Natural killer cell (primary cell): ENCODE data around the gene CRYBA1. TPM values are rescaled to one million over a fixed set of nuclear protein-coding genes. Genes with fewer than 3 reads are reported as not detected.
"Not testable (repeated sequence)": the region's sequence is repeated elsewhere in the genome, so short reads cannot be mapped to it uniquely, and the experiment has no call there.

Source experiments
- ATAC-seq, 3 donors: fragments of 150-1000 bp in 2 of 3; fragments of 200-7000 bp in 1 of 3; cut with Tn5 transposase; 1 replicate in 1 of 3; 2 replicates in 2 of 3; pipeline ENCODE4 v1.10.0; 2021; ENCODE audit warnings: mild to moderate bottlenecking in 2 of 3, moderate library complexity in 2 of 3
- DNase-seq, 2 donors: peaks; one replicate each; pipeline versions ENCODE4 v3.0.0 to v3.0.0-alpha.2; 2013 to 2021; ENCODE audit warnings: mixed read lengths in 1 of 2
- H3K27ac ChIP-seq: one replicate; pipeline ENCODE4 v1.5.1; 2013; ENCODE audit warnings: mild to moderate bottlenecking, low read length
- H3K27me3 ChIP-seq: one replicate; pipeline ENCODE4 v1.6.1; 2013; ENCODE audit warnings: low read length; ENCODE audit not compliant: control insufficient read depth, insufficient read depth
- H3K36me3 ChIP-seq: one replicate; pipeline ENCODE4 v1.6.1; 2013; ENCODE audit warnings: low read length; ENCODE audit not compliant: control insufficient read depth, insufficient read depth
- H3K4me1 ChIP-seq: one replicate; pipeline ENCODE4 v1.6.1; 2013; ENCODE audit warnings: low read length; ENCODE audit not compliant: control insufficient read depth, insufficient read depth
- H3K4me3 ChIP-seq: one replicate; pipeline ENCODE4 v1.5.1; 2013; ENCODE audit warnings: low read length
- H3K9me3 ChIP-seq: one replicate; pipeline ENCODE4 v1.6.1; 2013; ENCODE audit warnings: low read length; ENCODE audit not compliant: control insufficient read depth, insufficient read depth
- H3K27ac Mint-ChIP-seq, 2 donors: one replicate each; pipeline ENCODE4 v1.8.0; 2022; ENCODE audit warnings: mild to moderate bottlenecking in 2 of 2, mixed read lengths in 2 of 2, moderate library complexity in 1 of 2
- H3K27me3 Mint-ChIP-seq, 2 donors: one replicate each; pipeline ENCODE4 v1.8.0; 2022; ENCODE audit warnings: low read depth in 2 of 2, mixed read lengths in 2 of 2
- H3K36me3 Mint-ChIP-seq: one replicate; pipeline ENCODE4 v1.8.0; 2022; ENCODE audit warnings: mixed read lengths
- H3K4me1 Mint-ChIP-seq, 2 donors: one replicate each; pipeline ENCODE4 v1.8.0; 2022; ENCODE audit warnings: mixed read lengths in 2 of 2
- H3K4me3 Mint-ChIP-seq: one replicate; pipeline ENCODE4 v1.8.0; 2022; ENCODE audit warnings: mild to moderate bottlenecking, moderate library complexity, mixed read lengths
- H3K9me3 Mint-ChIP-seq, 2 donors: one replicate each; pipeline ENCODE4 v1.8.0; 2022; ENCODE audit warnings: mixed read lengths in 2 of 2
- CTCF ChIP-seq: fragments of 200-600 bp; IDR thresholded peaks from one replicate; pipeline ENCODE4 v1.8.0; 2022; ENCODE audit warnings: antibody characterized with exemption
- WGBS: methylation state at CpG from one replicate; pipeline ENCODE4 v1.1.7; 2013; ENCODE audit warnings: missing lambda C conversion rate; ENCODE audit not compliant: insufficient coverage; 5-methylcytosine and 5-hydroxymethylcytosine counted together
- intact Hi-C: fragments of 100-400 bp; cut with micrococcal nuclease; formaldehyde crosslinking; loops from one replicate; pipeline ENCODE4 v1.14.2; 2022
- total RNA-seq, 4 donors: library from RNA; stranded (reverse); fragments of 120-200 nt in 1 of 4; gene quantifications; one replicate each; pipeline versions ENCODE4 v1.2.3 to v1.2.4, GENCODE V29; 2013 to 2022

The CRYBA1 gene
- total RNA-seq, 3 donors from 2014 or later (not counting 1 experiment from before 2014, with no cell fraction given) = not detected

- WGBS = no CpG with 5 or more reads among the region's 3 CpGs
- no peaks in the 10 kb centered on the region for H3K27me3 Mint-ChIP-seq
- H3K36me3 ChIP-seq = peaks cover 58% of the 10 kb centered on the region
- DNase-seq = no peak
- no peaks in the 10 kb centered on the region for H3K9me3 ChIP-seq
- TF ChIP-seq CTCF = no peak
- H3K4me1 Mint-ChIP-seq = peaks cover 27 to 42% of the 10 kb centered on the region in 2 donors
- H3K4me3 Mint-ChIP-seq = no peak overlapping the region
- intact Hi-C loops = no loop called here
- no peak for ATAC-seq
- H3K4me3 ChIP-seq = no peak overlapping the region
- no peaks in the 10 kb centered on the region for H3K9me3 Mint-ChIP-seq
- H3K27ac Mint-ChIP-seq = peak overlapping the region; percentile 5 to 42
- H3K4me1 ChIP-seq = no peaks in the 10 kb centered on the region
- H3K27me3 ChIP-seq = no peaks in the 10 kb centered on the region
- H3K36me3 Mint-ChIP-seq = peaks cover 17% of the 10 kb centered on the region
- no peak overlapping the region for H3K27ac ChIP-seq
Measured at GRCh38 chr17:29257756-29258155, 11.1 kb downstream of the CRYBA1 start.

- 88% methylated on average over 3 of the region's 5 CpGs for WGBS
- Histone ChIP-seq H3K27ac (no peak overlapping the region), H3K36me3 (peaks cover 74% of the 10 kb centered on the region), H3K9me3 (no peaks in the 10 kb centered on the region), H3K27me3 (no peaks in the 10 kb centered on the region), H3K4me1 (no peaks in the 10 kb centered on the region), H3K4me3 (no peak overlapping the region)
- Mint-ChIP-seq H3K4me3 (no peak overlapping the region), H3K9me3 (no peaks in the 10 kb centered on the region), H3K27me3 (no peaks in the 10 kb centered on the region), H3K27ac (peak overlapping the region; percentile 57 to 60), H3K36me3 (peaks cover 17% of the 10 kb centered on the region), H3K4me1 (peaks cover 21 to 27% of the 10 kb centered on the region in 2 donors)
- DNase-seq (no peak), ATAC-seq (no peak)
- TF ChIP-seq CTCF = no peak
- intact Hi-C loops = no loop called here
Measured at GRCh38 chr17:29263916-29264315, 17.3 kb downstream of the CRYBA1 start.

DNA sequence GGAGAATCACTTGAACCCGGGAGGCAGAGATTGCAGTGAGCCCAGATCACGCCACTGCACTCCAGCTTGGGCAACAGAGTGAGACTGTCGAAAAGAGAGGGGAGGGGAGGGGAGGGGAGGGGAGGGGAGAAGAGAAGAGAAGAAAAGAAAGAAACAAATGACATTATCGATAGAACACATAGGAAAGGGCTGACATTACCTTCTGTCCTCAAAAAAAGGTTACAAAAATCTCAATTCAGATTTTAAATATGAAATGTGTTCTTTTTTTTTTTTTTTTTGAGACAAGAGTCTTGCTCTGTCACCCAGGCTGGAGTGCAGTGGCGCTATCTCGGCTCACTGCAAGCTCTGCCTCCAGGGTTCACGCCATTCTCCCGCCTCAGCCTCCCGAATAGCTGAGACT lies 25.3 kb downstream of the CRYBA1 start:
- H3K9me3 Mint-ChIP-seq, H3K27ac ChIP-seq, H3K36me3 Mint-ChIP-seq, ATAC-seq, intact Hi-C loops, DNase-seq, H3K4me3 Mint-ChIP-seq, H3K27me3 ChIP-seq, H3K4me3 ChIP-seq, H3K9me3 ChIP-seq, H3K27me3 Mint-ChIP-seq: not testable (repeated sequence)
- 95% methylated on average over 6 of the region's 9 CpGs for WGBS
- H3K36me3 ChIP-seq = peaks cover 33% of the 10 kb centered on the region
- H3K4me1 Mint-ChIP-seq = peaks cover 30 to 44% of the 10 kb centered on the region in 2 donors
- peaks cover 16% of the 10 kb centered on the region for H3K4me1 ChIP-seq
- peak overlapping the region in 1 of 2 donors; percentile 31 for H3K27ac Mint-ChIP-seq

- TF ChIP-seq CTCF = no peak
- Mint-ChIP-seq H3K4me1 (peaks cover 43 to 54% of the 10 kb centered on the region in 2 donors), H3K27me3 (no peaks in the 10 kb centered on the region), H3K9me3 (peaks cover 0 to 4% of the 10 kb centered on the region in 2 donors), H3K4me3 (no peak overlapping the region), H3K27ac (peak overlapping the region; percentile 51 to 60), H3K36me3 (no peaks in the 10 kb centered on the region)
- no peak overlapping the region for H3K27ac ChIP-seq
- peaks cover 3% of the 10 kb centered on the region for H3K9me3 ChIP-seq
- peaks cover 23% of the 10 kb centered on the region for H3K4me1 ChIP-seq
- H3K36me3 ChIP-seq = peaks cover 39% of the 10 kb centered on the region
- intact Hi-C loops = no loop called here
- DNase-seq = no peak
- no peaks in the 10 kb centered on the region for H3K27me3 ChIP-seq
- no peak overlapping the region for H3K4me3 ChIP-seq
- no peak for ATAC-seq
- no CpG with 5 or more reads among the region's 1 CpG for WGBS
Measured at GRCh38 chr17:29273924-29274323, 27.3 kb downstream of the CRYBA1 start.
